GM19240 (cell line): ENCODE results near the gene NDST3.

Experiments used
- DNase-seq: peaks from one replicate; pipeline ENCODE4 v3.0.0; 2011; ENCODE audit warnings: low spot score; ENCODE audit not compliant: insufficient read length

Gene NDST3

GRCh38 chr4:118034053-118034785 is at the start of gene NDST3:
Gene NDST3 (plus strand): TSS chr4:118034486. CDS start chr4:118053911, 19,425 bp downstream.
- DNase-seq, result no peak

DNA sequence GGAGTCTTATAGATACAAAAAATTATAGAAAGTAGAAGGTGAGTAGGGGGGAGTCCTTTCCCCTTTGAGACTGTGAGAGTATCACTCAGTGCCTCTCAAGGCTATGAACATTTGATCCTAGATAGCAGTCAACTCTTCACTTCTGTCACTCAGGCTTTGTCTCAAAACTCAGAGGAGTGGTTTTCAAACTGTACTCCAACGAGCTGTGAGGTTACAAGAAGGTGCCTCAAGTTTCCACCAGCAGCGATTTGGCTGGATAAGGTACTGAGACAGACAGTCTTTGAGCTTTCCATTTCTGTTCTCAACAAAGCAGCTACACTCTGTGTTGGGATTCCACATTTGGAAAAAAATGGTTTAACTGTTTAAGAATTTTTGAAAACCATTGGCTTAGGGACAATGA is 48.0 kb upstream of the NDST3 start:
- DNase-seq, result no peak

DNA sequence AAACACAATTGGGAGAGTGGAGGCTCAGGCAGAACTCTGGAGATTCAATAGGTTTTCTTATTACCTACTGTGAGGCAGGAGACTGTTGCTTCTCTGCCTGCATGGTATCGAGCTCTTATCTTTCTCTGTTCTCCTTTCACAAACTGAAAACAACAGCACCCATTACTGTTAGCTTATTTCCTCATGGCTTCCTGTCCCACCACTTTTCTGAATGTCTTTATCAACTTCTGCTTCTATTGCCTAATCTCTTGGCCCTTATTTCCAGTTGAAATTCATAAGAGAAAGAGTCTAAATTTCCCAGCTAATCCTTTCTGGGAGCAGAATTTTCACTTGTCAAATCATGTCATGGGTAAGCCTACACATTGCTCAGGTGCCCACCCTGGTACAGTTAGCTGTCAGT is 46.8 kb upstream of the NDST3 start:
- DNase-seq, result no peak

GRCh38 chr4:117996891-117997290 is 37.4 kb upstream of the NDST3 start:
- no peak for DNase-seq

GRCh38 chr4:118004088-118004487 is 30.2 kb upstream of the NDST3 start:
- no peak for DNase-seq

DNA sequence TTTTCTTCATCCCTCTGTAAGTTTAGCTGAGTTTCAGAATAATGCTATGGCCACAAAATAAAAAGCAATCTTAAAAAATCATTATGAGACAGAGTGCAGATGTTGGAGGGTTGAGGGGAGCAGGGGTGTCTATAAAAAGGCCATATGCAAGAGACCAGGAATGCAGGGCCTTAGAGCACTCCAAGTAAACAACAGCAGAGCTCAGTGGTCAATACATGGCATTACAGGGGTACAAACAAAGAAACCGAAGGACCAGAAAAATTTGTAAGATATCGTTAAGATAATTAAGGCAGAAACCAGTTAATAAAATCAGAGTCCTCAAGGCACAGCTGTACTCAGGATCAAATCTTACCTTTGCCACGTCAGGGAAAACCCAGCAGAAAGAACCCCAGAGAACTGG is 28.4 kb upstream of the NDST3 start:
- DNase-seq, result no peak

DNA sequence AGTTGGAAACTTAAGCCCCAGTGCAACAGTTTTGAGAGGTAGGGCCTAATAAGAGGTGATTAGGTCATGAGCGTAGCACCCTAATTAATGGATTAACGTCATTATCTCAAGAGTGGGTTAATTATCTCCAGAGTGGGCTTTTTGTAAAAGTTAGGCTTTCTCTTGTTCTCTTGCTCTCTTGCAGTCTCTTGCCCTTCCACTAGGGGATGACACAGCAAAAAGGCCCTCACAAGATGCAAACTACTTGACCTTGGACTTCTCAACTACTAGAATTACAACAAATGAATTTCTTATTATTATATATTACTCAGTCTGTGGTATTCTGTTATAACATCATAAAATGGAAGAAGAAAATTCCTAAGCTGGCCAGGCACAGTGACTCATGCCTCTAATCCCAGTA is 22.1 kb upstream of the NDST3 start:
- DNase-seq, result no peak

DNA sequence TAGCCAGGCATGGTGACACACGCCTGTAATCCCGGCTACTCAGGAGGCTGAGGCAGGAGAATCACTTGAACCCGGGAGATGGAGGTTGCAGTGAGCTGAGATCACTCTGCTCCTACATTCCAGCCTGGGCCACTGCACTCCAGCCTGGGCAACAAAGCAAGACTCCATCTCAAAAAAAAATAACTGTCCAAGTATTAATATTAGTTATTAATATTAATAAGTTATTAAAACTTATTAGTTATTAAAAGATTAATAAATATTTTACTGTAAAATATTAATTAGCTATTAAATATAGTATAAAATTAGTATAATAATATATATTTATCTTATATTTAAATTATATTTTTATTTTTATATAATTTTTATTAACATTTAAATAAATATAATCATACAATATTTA is 19.5 kb upstream of the NDST3 start:
- DNase-seq, result no peak

DNA sequence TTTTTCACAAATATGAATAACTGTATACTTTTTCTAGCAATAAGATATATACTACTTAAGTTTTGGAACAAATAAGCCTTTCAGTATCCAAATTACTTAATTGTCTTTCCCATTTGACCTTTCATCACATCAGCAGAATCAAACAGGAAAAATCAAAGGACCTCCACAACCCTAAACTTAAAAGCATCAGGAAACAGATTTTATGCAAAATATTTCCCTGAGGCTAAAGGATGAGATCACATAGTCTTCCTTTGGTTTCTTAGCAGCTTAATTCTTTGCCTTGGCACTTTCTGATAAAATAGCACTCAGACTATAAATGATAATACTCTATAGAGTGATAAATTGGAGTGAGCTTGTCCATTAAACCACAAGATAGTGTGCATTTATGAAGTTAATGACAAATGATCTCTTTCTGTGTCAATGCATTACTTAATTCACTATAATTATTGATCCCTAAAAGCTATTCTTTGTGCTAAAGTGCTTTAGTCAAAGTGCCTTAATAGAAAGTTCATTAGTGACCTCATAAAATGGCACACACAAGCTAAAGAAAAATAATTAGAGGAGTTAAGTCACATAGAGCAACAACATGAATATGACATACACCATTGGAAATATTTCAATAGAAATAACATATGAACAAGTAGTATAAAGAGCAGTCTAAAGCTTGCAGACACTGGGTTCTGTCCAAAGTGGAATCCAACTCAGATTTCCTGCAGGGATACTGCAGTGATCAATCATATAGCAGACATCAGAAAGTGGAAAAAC is 15.7 kb upstream of the NDST3 start:
- no peak for DNase-seq

DNA sequence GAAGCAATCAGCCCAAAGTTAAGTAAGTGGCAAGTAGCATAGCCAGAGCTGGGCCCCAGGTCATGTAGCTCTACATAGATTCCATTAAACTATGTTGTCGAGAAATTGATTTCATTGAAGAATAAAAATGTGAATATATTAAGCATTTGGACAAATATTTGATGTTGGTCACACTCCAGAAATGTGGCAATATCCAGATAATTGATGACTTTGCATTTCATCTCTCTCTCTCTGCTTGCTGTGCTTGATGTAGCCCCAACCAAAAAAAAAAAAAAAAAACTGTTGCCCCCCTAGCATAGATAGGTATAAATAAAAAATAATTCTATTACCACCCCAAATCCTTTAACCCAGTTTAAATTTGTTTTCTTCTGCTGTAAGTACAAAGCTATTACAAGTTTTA is 7.5 kb upstream of the NDST3 start:
- DNase-seq, result no peak

DNA sequence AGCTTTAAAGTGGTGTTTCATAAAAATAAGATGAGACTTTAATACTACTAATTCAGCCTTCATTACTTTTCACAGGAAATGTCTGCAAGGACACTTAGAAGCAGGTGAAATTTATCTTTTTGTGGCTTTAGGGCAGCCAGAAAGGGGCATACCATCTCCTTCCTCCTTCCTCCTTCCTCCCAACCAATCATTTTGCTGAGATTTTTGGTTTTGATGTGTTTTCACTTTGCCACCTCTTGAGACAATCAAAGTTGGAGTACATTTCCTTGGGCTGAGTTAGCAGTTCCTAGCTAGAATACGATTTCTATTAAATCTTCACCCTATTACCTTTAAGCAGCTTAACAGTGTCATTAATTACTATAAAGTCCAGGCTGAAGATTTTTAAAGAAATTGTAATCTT is 5.1 kb upstream of the NDST3 start:
- no peak for DNase-seq

DNA sequence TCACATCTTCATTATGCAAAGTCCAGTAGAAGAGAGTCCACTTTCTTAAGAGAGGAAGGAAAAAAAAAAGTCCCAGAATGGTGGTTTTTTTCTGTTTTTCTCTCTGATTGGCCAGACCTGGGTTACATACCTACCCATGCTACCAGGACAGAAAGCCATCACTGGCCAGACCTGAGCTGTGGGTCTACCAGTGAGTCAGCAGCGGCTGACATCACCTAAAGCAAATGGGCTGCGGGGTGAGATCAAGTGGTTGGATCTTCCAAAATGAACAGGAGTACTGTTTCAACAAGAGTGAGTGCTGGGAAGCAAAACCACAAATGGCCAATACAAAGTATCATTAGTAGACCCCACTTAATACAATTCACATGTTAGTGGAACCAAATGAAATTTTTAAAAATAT is 1.6 kb upstream of the NDST3 start:
- DNase-seq, result no peak

GRCh38 chr4:118033148-118034052 is 886 bp upstream of the NDST3 start:
- no peak for DNase-seq

GRCh38 chr4:118035309-118035708 is 1.0 kb downstream of the NDST3 start:
- DNase-seq, result no peak

DNA sequence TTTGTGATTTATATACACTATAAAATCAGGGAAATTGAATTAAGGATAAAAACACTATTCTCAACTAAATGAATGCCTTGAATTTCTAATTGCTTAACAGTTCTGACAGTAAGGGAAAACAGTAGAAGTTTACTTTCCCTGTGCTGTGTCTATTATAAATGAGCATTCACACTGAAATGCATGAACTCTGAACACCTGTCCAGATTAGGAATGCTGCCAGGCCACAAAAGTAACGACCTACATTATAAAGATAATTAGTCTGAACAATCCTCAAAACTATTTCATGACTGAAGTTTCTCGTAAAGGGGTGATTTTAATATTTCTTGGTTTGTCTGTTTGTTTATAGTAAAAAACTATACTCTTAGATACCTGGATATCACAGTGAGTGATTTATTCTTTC is 2.0 kb downstream of the NDST3 start:
- no peak for DNase-seq

- DNase-seq, result no peak
These were observed 3.7 kb downstream of the NDST3 start for GRCh38 chr4:118037955-118038354.

DNA sequence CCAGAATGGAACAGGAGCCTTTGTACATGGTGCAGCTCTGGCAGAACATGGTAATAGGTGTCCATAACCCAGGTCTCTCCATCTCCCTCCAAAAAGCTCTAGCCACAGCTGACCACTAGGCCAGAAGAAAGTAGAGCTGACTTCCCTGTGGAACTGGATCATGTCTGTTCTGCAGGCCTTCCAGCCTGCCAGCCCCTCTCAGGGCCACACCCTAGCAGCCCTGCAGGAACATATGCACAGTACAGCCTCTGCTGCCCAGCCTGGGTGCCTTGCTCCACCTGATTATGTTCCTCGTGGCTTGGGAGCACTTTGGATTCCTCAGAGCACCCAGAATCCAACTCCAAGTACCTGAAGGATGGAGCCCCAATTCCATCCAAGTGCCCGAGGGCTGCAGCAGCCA is 12.0 kb downstream of the NDST3 start:
- no peak for DNase-seq

- DNase-seq, result no peak
These were observed 12.8 kb downstream of the NDST3 start for GRCh38 chr4:118047043-118047442.

GRCh38 chr4:118058955-118059354 is 24.7 kb downstream of the NDST3 start:
- DNase-seq, result no peak

DNA sequence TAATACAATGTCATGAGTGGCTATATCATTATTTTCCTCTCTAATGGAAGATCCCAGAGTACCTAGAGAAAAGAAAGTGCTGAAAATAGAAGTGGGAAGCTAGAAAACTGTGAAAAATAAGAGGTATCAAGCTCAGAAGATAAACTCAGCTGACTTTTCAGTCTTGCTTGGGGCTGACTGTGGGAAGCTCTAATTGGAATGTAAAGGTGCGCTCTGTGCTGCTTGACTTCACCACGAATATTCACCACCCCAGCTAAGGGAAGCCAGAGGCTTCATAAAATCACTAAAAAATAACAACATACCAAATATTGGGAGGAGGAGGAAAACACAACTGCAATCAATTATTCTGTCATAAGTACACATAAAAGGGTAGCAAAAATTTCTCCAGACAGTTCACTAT is 25.1 kb downstream of the NDST3 start:
- no peak for DNase-seq

GRCh38 chr4:118076958-118077766 is 42.9 kb downstream of the NDST3 start:
- no peak for DNase-seq
